Activated CD8-positive, alpha-beta memory T cell treated with anti-CD3 and anti-CD28 coated beads for 24 hours (primary cell): Measurements from ENCODE around the gene SYF2.

Source experiments
- DNase-seq: peaks from one replicate; pipeline ENCODE4 v3.0.0-alpha.2; 2020

The SYF2 gene

GRCh38 chr1:25182629-25183028, 49.7 kb downstream of the SYF2 start:
- DNase-seq = peak; percentile 24

GRCh38 chr1:25180996-25181395, 51.3 kb downstream of the SYF2 start:
- DNase-seq = no peak

- no peak for DNase-seq
These were observed 53.3 kb downstream of the SYF2 start for GRCh38 chr1:25178917-25179561.

- no peak for DNase-seq
These were observed 57.3 kb downstream of the SYF2 start for GRCh38 chr1:25174730-25175612.

GRCh38 chr1:25174363-25174729, 58.0 kb downstream of the SYF2 start:
- no peak for DNase-seq

GRCh38 chr1:25173809-25174340, 58.4 kb downstream of the SYF2 start:
- no peak for DNase-seq
